Stimulated activated CD8-positive, alpha-beta memory T cell treated with anti-CD3 and anti-CD28 coated beads, Interleukin-7, amount 100 ng/mL, for 1 hour (primary cell): ENCODE measurements around the gene CHMP1A.
"Not testable (repeated sequence)": the region's sequence is repeated elsewhere in the genome, so short reads cannot be mapped to it uniquely, and the experiment has no call there.

Source experiments
- DNase-seq, 2 donors: peaks; one replicate each; pipeline ENCODE4 v3.0.0-alpha.2; 2020; ENCODE audit warnings: low read depth in 2 of 2

Gene CHMP1A

GRCh38 chr16:89691986-89692569 lies 34.6 kb upstream of the CHMP1A start:
- no peak for DNase-seq

GRCh38 chr16:89691231-89691985 lies 33.9 kb upstream of the CHMP1A start:
- no peak for DNase-seq

DNA sequence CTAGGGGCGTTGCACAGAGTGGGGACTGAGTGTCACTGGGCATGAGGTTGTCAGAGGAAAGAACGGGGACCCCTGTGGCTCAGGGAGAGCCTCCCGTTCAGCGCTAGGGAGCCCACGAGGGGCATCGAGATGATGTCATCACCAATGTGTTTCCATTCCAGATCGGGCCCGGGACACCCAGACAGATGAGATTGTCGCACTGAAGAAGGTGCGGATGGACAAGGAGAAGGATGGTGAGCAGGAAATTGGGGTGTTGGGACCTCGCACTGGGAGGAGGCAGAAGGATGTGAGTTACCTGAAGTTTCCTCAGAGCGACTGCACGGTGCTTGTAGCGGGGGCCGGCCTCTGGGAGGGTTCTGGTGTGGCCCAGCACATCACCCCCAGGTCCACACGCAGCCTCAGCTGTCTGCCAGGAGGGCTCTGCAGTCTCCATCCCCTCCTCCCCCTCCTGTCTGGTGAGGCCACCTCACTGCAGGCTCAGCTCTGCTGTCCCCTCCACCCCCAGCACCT lies 32.9 kb upstream of the CHMP1A start:
- DNase-seq, result no peak

DNA sequence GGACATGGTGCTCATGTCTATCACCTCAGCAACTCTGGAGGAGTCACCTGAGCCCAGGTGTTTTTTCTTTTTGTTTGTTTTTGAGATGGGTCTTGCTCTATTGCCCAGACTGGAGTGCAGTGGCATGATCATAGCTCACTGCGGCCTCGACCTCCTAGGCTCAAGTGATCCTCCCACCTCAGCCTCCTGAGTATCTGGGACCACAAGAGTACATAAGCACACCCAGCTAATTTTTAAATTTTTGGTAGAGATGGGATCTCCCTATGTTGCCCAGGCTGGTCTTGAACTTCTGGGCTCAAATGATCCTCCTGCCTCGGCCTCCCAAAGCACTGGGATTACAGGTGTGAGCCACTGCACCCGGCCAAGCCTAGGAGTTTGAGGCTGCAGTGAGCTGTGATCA lies 32.1 kb upstream of the CHMP1A start:
- DNase-seq, result not testable (repeated sequence)

DNA sequence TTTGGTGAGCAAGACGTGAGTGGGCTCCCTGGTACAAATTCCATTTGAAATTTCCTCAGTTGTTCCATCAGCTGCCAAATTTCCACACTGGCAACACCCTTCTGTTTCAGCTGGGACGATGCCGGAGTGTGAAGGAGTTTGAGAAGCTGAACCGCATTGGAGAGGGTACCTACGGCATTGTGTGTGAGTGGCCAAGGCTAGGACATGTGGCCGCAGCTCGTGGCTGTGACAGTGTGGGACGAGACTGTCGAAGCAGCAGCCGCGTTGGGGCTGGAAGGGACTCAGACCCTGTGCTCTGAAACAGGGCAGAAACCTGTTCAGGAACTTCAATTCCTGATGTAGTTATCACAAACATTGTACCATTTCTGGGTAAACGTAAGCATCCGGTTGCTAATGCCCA lies 31.6 kb upstream of the CHMP1A start:
- DNase-seq, result no peak

DNA sequence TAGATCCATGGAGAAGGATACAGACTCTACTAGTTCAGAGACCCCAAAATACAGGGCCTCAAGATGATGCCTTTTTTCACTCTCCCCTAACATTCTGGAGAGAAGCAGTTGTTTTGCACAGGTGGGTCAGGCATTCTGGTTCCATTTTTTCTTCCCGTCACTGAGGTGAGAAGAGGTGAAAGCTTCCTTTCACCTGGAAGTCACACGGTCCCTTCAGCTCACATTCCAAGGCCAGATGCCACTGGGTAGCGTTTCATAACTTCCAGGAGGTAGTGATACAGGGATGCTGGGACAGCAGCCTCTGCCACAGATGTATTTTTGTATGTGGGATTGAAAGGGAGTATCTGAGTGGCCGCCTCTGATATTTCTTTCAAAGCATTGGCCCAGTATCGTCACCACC lies 30.9 kb upstream of the CHMP1A start:
- no peak for DNase-seq

DNA sequence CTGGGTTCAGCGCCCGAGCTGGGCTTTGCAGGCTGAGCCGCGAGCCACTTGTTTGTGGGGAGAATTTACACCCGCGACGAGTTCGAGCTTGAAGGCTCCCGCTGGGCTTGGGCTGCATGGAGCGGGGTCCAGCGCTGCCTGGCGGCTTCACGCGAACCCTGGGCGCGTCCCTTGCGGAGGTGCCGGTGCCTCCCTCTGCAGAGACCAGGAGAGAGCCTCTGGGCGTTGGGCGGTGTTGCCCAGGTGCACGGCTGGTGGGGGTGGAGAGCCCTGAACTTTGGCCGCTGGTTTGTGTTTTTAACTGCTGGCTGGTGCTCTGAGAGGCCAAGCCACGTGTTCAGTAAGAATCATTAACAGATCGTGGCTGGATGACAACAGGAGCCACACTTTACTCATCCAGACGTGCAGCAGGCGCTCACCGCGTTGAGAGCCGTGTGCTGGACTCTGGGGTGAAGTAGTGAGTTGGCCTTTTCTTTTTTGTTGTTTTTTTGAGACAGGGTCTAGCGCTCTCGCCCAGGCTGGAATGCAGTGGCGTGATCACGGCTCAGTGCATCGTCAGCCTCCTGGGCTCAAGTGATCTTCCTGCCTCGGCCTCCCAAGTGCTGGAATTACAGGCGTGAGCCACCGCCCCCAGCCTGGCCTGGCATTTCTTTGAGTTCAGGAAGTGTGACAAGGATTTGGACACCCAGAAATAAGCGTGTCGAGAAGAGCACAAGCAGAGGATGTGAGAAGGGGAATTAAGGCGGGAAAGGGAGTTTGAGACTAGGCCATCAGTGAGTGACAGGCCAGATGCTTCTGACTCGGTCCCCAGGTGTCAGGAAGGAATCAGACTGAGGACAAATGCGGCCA lies 29.8 kb upstream of the CHMP1A start:
- DNase-seq, result no peak

DNA sequence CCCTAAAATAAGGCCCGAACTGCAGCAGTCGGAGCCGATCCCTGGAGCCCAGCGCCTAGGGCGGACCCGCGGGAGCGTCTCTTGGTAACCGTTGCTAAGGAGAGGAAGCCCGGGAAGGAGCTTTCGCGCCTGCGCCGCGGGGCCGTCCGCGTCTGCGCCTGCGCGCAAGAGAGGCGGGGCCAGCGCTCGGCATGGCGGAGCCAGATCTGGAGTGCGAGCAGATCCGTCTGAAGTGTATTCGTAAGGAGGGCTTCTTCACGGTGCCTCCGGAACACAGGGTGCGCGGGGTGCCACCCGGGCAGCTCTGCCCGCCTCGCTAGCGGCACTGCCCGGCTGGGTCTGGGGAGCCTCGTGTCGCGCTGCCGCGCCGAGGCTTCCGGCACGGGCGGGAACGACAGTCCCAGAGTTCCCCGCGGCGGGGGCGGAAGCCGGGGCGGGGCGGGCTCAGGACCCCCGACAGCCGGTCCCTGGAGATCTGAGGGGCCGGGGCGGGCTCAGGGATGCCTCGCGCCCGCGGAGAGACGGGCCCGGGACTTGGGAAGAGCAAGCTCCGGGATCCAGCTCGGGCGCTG lies 29.1 kb upstream of the CHMP1A start, which contains the start of gene CDK10:
Gene CDK10, plus strand, starts transcription at position 170 of the 572 bp plus-strand sequence. Its CDS starts 22 bp downstream, at position 192.
- DNase-seq, result peak; percentile 82 to 85

DNA sequence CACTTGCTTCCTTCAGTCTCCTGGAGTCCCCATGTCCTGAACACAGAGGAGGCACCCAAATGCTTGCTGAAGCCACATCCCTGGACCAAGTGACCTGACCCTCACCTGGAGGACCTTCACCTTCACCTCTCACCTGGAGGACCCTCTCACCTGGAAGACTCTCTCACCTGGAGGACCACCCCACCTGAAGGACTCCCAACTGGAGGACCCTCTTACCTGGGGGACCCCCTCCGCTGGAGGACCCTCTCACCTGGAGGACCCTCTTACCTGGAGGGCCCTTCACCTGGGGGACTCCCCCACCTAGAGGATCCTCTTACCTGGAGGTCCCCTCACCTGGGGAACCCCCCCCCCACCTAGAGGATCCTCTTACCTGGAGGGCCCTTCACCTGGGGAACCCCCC lies 28.4 kb upstream of the CHMP1A start:
- DNase-seq, result no peak

DNA sequence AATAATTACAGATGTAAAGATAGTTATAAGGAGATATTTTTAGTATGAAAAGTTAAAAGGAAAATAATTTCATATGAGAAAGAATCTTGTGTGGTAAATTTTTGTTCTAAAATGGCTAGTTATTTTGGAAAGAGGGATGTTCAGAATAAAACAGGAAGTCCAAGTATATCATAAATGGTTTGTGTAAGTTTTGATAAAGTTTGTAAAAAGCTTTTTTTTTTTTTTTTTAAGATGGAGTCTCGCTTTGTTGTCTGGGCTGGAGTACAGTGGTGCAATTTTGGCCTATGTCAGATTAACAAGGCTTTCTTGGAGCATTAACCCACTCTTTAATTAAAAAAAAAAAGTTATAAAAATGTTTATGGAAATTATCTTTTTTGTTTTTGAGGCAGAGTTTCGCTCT lies 20.8 kb upstream of the CHMP1A start:
- no peak for DNase-seq

DNA sequence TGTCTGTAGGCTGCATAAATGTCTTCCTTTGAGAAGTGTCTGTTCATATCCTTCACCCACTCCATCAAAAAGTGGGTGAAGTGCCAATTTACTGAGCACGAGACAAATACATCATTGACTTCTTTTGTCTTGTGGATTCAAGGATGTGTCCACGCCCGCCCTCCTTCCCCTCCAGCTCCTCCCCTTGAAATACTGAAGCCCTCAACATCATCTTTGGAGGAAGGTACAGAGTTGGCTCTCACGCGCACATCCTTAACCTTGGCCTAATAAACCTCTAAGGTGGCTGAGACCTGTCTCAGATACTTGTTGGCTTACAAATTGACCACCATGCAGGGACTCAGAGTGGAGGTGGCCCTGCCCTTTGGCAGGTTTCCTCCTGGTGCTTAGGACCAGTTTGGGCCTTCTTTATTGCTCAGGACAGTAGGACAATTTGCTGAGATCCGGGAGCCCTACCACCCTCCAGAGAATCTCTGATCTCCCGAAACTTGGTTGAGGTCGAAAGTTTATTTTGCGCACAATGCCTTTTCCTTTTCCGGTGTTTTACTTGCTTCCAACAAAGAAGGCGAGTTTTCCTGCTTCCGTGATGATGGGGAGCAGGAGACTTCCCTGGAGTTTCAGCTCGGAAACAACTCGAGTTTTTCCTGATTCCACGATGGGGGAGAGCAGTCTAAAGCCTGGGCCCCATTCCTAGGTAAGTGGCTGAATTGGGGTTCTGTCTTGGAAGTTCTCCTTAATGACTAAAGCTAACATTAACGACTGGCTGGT lies 14.9 kb upstream of the CHMP1A start:
- DNase-seq, result no peak

- not testable (repeated sequence) for DNase-seq
Measured at GRCh38 chr16:89671565-89671964, 14.1 kb upstream of the CHMP1A start.

DNA sequence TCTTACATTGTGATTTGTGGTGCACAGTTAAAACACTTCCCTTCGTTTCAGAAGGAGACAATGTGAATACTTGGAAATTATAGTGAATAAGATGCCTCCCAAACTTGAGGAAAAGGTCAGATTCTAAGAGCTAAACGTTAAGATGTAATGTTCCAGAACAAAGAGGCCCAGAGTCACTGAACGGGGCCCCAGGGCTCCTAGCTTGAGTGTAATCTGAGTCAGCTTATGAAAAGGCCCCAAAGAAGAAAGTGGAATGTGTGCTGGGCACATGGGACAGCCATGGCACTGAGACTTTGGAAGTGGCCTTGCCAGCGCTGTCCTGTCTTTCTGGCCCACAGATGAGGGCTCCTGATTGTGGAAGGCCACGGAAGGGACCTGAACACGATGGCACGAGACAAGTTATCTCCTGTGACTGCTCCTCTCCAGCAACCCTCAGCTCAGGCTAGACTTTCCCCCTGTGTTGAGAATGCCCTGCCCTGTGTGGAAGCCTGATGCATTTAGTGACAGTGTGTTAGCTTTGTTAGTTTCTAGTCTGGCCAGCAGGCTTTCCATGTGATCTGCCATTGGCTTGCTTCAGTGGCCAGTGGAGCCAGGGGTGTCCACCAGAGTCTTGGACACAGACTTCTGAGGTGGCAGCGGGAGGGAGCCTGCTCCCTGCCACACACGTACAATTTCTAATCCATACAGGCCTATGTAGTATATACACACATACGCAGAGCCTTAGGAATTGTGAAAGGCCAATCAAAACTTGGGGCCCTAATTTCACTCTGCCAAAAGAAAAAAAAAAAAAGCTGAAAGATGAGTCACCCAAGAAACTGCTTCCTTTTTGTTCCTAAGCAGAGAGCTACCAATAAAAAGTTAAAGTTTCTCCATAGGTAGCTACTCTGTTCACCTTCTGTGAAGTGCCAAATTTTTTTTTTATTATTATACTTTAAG lies 13.3 kb upstream of the CHMP1A start:
- DNase-seq, result no peak

- no peak for DNase-seq
Measured at GRCh38 chr16:89669755-89670154, 12.2 kb upstream of the CHMP1A start.

GRCh38 chr16:89668790-89669158 lies 11.3 kb upstream of the CHMP1A start:
- DNase-seq, result no peak

DNA sequence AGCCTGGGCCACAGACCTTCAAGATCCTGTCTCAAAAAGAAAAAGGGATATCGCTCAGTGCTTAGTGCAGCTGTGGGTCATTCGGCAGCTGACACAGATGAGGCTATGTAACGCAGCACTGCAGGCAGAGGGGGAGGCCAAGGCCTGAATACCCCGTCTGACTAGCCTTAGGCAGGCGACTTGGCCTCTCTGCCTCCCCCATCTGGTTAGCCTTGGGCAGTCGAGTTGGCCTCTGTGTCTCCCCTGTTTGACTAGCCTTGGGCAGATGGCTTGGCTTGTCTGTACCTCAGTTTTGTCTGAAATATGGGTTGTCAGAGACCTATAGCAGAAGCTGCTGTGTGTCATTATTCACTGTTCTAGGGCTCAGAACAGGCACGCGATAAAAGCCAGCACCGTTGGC lies 10.1 kb upstream of the CHMP1A start:
- DNase-seq, result no peak

DNA sequence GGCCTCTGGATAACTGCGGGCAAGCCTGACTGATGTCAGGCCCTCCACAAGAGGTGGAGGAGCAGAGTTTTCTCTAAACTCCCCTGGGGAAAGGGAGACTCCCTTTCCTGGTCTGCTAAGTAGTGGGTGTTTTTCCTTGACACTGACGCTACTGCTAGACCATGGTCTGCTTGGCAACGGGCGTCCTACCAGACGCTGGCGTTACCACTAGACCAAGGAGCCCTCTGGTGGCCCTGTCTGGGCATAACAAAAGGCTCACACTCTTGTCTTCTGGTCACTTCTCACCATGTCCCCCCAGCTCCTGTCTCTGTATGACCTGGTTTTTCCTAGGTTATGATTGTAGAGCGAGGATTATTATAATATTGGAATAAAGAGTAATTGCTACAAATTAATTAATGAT lies 9.5 kb upstream of the CHMP1A start:
- DNase-seq, result not testable (repeated sequence)

- DNase-seq, result not testable (repeated sequence)
Measured at GRCh38 chr16:89664238-89664637, 6.7 kb upstream of the CHMP1A start.

- no peak for DNase-seq
Measured at GRCh38 chr16:89661215-89661614, 3.7 kb upstream of the CHMP1A start.

DNA sequence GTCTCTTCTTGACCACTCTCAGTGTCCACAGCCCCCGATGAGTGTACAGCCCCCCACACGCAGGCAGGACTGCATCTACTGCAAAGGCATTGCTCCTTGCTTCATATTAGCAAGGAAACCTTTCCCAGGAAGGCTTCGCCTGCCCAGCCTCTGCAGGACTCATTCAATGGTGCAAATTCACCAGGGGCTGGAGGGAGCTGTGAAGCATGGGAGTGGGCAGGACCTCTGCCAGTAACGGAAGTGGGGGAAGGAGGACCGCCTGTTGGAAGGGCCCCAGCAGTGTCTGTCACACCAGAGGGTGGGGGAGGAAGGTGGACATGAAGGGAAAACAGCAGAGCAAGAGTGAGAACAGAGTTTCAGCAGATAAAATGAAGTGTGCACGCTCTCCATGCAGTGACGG lies 2.6 kb upstream of the CHMP1A start:
- no peak for DNase-seq
